Naive thymus-derived CD8-positive, alpha-beta T cell (primary cell): ENCODE data around the gene VAMP8. TPM values are rescaled to one million over a fixed set of nuclear protein-coding genes. Genes with fewer than 3 reads are reported as not detected.

Experiments
- ATAC-seq, 2 donors: fragments of 150-1000 bp; cut with Tn5 transposase in 1 of 2; sonication (Bioruptor Pico), chemical (Tn5 transposase) in 1 of 2; 1 replicate in 1 of 2; 2 replicates in 1 of 2; pipeline ENCODE4 v1.10.0; 2021; ENCODE audit warnings: mild to moderate bottlenecking in 2 of 2, moderate library complexity in 2 of 2
- POLR2A ChIA-PET: fragments of 350-600 bp; sonication (Branson Sonifier 250); formaldehyde crosslinking; loops from one replicate; lab custom pipeline; 2021; ENCODE audit warnings: antibody characterized with exemption; lab: Charles Lee
- DNase-seq, 10 donors: peaks; one replicate each; pipeline versions ENCODE4 v3.0.0 to v3.0.0-alpha.2; 2020 to 2022
- H3K27ac Mint-ChIP-seq, 10 donors: one replicate each; pipeline ENCODE4 v1.8.0; 2020 to 2022; ENCODE audit warnings: mild to moderate bottlenecking in 10 of 10, mixed read lengths in 10 of 10, moderate library complexity in 4 of 10, inconsistent platforms in 1 of 10
- H3K27me3 Mint-ChIP-seq, 5 donors: one replicate each; pipeline ENCODE4 v1.8.0; 2021 to 2022; ENCODE audit warnings: mixed read lengths in 5 of 5
- H3K36me3 Mint-ChIP-seq, 3 donors: one replicate each; pipeline ENCODE4 v1.8.0; 2020 to 2022; ENCODE audit warnings: mixed read lengths in 3 of 3, mild to moderate bottlenecking in 2 of 3, inconsistent platforms in 1 of 3
- H3K4me1 Mint-ChIP-seq, 4 donors: one replicate each; pipeline ENCODE4 v1.8.0; 2021 to 2022; ENCODE audit warnings: mixed read lengths in 4 of 4
- H3K4me3 Mint-ChIP-seq, 10 donors: one replicate each; pipeline ENCODE4 v1.8.0; 2020 to 2022; ENCODE audit warnings: mild to moderate bottlenecking in 10 of 10, mixed read lengths in 10 of 10, moderate library complexity in 6 of 10, inconsistent platforms in 1 of 10
- H3K9me3 Mint-ChIP-seq, 9 donors: one replicate each; pipeline ENCODE4 v1.8.0; 2020 to 2022; ENCODE audit warnings: mixed read lengths in 9 of 9, mild to moderate bottlenecking in 3 of 9, inconsistent platforms in 1 of 9, moderate library complexity in 1 of 9
- polyA plus RNA-seq, 3 donors: library from polyadenylated mRNA; unstranded; fragments of 300-500 nt; fragmentation: Illumina TruSeq; gene quantifications; one replicate each; pipeline ENCODE4 v1.2.3, GENCODE V29; 2021
- total RNA-seq, 8 experiments: library from RNA in 2 of 8; stranded (reverse) in 2 of 8; gene quantifications; one replicate each; pipeline ENCODE4 v1.2.3 and lab custom pipeline; 2021 to 2026

The VAMP8 gene
- total and polyA plus RNA-seq, 5 experiments from 2014 or later: 71.4 to 405 (median 321) TPM

DNA sequence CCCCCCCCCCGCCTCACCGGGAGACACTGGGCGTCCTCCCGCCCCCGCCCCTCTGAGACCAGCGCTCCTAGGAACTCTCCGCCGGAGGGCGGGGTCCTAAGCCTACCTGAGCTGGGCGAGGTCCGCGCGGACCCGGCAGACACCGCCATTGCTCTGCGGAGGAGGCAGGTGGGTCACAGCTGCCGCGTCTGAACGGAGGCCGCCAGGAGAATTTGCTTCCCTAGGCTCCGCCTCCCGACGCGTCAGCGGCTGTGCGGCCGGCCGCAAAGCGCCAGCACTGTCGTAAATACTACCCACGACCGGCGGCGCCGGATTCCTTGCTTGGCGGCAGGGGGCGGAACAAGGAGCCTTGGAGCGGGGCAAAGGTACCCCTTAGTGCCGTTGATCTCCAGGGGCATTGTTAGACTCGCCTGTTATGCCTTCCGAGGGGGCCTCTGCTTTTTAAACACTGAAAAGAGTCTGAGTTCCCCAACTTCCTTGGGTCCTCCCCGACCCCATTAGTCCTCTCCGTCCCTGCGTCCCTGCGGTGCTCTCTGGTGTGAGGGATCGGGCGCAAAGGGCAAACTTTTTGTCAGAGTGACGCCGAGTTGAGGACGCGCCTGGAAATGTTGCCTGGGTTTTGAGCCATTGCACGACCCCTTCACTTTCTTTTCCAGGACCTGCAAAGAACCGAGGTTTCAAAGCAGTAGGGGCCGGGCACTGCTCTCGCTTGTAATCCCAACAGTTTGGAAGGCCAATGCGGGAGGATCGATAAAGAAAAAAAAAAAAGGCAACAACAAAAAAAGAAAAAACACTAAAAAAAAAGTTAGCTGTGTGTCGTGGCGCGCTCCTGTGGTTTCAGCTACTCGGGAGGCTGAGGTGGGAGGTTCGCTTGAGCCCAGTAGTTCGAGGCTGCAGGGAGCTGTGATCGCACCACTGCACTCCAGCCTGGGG, 15.8 kb upstream of the VAMP8 start, which contains the start of gene GGCX:
TSS of gene GGCX (minus strand) at position 214 of the 933 bp plus-strand sequence. CDS start at position 149, 65 bp downstream.
- Mint-ChIP-seq H3K27me3 (no peaks in the 10 kb centered on the region), H3K4me3 (peak within 1 kb of the TSS; percentile 91 to 99 (median 97)), H3K27ac (peak within 1 kb of the TSS; percentile 93 to 99 (median 97)), H3K36me3 (peaks cover 0 to 11% (median 0%) of the 10 kb centered on the region in 3 donors), H3K9me3 (no peaks in the 10 kb centered on the region), H3K4me1 (peaks cover 9 to 37% (median 33%) of the 10 kb centered on the region in 4 donors)
- DNase-seq (peak; percentile 82 to 96 (median 92)), ATAC-seq (peak; percentile 92 to 94)
- POLR2A ChIA-PET: interaction anchor here (0.6 to 14.9 kb wide), 21 partner anchors 9 to 235 kb away, joined by 3 to 144 read pairs (median 6); partner anchors contain the start of genes C2orf68, MAT2A, RNF181 and TMEM150A

DNA sequence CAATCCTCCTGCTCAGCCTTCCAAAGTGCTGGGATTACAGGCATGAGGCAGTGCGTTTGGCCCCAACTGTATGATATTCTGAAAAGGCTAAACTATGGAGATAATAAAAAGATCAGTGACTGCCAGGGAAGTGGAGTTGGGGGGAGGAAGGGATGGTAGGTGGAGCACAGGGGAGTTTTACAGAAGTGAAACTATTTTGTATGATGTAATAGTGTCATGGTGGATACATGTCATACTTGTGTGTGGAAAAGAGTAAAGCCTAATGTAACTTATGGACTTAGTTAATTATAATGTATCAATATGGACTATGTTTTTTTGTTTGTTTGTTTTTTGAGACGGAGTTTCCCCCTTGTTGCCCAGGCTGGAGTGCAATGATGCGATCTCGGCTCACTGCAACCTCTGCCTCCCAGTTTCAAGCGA, 13.2 kb upstream of the VAMP8 start:
- DNase-seq (no peak), ATAC-seq (no peak)
- Mint-ChIP-seq H3K36me3 (no peaks in the 10 kb centered on the region), H3K27ac (peak overlapping the region in 3 of 10 donors; percentile 2 to 27 (median 11)), H3K4me3 (peak overlapping the region in 3 of 10 donors; percentile 24 to 79 (median 37)), H3K9me3 (no peaks in the 10 kb centered on the region), H3K27me3 (no peaks in the 10 kb centered on the region), H3K4me1 (peaks cover 6 to 33% (median 23%) of the 10 kb centered on the region in 4 donors)
- POLR2A ChIA-PET: interaction anchor here (0.5 to 2.7 kb wide), 6 partner anchors 11 to 497 kb away, joined by 3 to 15 read pairs (median 3); partner anchors contain the start of genes C2orf68 and VAMP8

DNA sequence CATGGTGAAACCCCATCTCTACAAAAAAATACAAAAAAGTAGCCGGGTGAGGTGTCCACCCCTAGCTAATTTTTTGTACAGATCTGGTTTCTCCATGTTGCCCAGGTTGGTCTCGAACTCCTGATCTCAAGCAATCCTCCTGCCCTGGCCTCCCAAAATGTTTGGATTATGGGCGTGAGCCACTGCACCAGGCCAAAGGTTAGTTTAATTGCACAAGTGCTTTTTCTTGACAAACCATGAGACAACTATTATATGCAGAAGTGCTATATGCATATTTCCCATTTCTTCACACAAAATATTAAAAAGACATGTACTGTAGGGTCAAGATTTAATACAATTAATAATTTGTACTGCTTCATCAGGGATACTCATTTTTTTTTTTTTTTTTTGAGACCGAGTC, 11.1 kb upstream of the VAMP8 start:
- Mint-ChIP-seq H3K4me3 (no peak overlapping the region), H3K27me3 (peaks cover 0 to 2% (median 0%) of the 10 kb centered on the region in 5 donors), H3K27ac (no peak overlapping the region), H3K4me1 (peaks cover 0 to 14% (median 4%) of the 10 kb centered on the region in 4 donors), H3K9me3 (no peaks in the 10 kb centered on the region), H3K36me3 (no peaks in the 10 kb centered on the region)
- POLR2A ChIA-PET: interaction anchor here (0.8 to 1.2 kb wide), 2 partner anchors 44 to 157 kb away, joined by 3 read pairs; no protein-coding TSS in a partner anchor
- DNase-seq: no peak
- no peak for ATAC-seq

DNA sequence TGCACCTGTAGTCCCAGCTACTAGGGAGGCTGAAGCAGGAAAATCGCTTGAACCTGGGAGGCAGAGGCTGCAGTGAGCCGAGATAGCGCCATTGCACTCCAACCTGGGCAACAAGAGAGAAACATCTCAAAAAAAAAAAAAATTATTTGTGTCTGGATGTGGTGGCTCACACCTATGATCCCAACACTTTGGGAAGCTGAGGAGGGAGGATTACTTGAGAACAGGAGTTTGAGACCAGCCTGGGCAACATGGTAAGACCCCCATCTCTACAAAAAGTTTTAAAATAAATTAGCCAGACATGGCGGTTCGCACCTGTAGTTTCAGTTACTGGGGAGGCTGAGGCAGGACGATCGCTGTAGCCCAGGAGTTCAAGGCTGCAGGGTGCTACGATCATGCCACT, 1.6 kb upstream of the VAMP8 start:
- no peaks in the 10 kb centered on the region for H3K27me3 Mint-ChIP-seq
- H3K4me1 Mint-ChIP-seq: peaks cover 18 to 35% (median 31%) of the 10 kb centered on the region in 4 donors
- peak overlapping the region in 1 of 10 donors; percentile 36 for H3K4me3 Mint-ChIP-seq
- no peak for ATAC-seq
- H3K27ac Mint-ChIP-seq: peak overlapping the region in 1 of 10 donors; percentile 44
- no peak for DNase-seq
- peaks cover 0 to 7% (median 0%) of the 10 kb centered on the region in 3 donors for H3K36me3 Mint-ChIP-seq
- POLR2A ChIA-PET: interaction anchor here (0.6 to 2.7 kb wide), 5 partner anchors 8 to 488 kb away, joined by 3 to 15 read pairs (median 3); no protein-coding TSS in a partner anchor
- no peaks in the 10 kb centered on the region for H3K9me3 Mint-ChIP-seq

DNA sequence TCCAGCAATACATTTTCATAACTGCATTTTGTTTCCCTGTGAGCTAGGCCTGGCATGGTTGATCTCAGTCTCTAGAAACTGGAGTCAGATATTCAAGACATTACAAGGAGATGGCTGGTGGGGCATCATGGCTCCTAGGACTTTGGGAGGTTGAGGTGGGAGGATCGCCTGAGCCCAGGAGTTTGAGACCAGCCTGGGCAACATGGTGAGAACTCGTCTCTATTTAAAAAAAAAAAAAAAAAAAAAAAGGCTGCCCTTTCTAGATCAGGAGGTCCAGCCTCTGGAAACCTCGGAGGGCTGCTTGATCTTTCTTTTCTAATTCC, 362 bp upstream of the VAMP8 start:
- H3K36me3 Mint-ChIP-seq: peaks cover 0 to 15% (median 7%) of the 10 kb centered on the region in 3 donors
- peak overlapping the region; percentile 88 to 98 (median 94) for H3K4me3 Mint-ChIP-seq
- DNase-seq (no peak), ATAC-seq (no peak)
- no peaks in the 10 kb centered on the region for H3K27me3 Mint-ChIP-seq
- no peaks in the 10 kb centered on the region for H3K9me3 Mint-ChIP-seq
- POLR2A ChIA-PET: interaction anchor here (0.7 to 3.2 kb wide), 11 partner anchors 10 to 146 kb away, joined by 3 to 29 read pairs (median 5); partner anchors contain the start of genes C2orf68 and RNF181
- peaks cover 20 to 43% (median 39%) of the 10 kb centered on the region in 4 donors for H3K4me1 Mint-ChIP-seq
- H3K27ac Mint-ChIP-seq: peak overlapping the region; percentile 88 to 98 (median 93)

DNA sequence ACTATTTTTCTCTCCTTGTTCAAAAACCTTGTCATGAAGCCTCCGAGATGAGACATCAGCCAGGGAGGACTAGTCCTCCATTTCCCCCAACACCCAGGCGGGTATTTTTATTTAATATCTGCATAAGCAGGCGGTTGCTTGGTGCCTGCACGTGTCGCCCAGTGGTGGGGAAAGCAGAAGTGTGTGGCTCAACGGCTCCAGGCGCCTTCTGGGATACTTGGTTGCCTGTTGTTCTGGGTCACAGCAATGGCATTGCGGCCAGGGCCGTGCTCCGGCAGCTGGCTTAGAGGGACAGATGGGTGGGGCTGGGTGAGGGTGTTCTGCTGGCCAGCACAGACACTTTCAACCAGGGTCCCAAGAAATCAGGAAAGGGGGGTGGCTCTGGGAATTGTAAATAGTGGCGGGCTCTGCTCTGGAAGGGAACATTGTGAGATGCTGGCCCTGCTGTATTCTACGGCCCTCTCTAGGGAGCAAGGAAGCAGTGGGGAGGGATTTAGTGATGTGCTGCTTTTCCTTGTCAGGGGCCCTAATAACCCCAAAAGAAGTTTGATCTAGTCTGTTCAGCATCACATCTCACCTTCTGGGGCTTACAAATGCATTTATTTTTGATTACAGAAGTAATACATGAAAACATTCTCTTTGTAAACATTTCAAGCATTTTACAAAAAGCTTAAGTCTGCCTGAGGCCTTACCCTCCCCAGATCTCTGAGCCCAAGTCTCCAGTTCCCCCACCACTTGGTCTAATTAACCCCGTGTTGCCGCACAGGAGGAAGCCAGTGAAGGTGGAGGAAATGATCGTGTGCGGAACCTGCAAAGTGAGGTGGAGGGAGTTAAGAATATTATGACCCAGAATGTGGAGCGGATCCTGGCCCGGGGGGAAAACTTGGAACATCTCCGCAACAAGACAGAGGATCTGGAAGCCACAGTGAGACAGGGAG, 1.1 kb downstream of the VAMP8 start:
- DNase-seq (peak in 1 of 10 donors; percentile 25), ATAC-seq (peak; percentile 54 to 58)
- Mint-ChIP-seq H3K36me3 (peaks cover 0 to 25% (median 7%) of the 10 kb centered on the region in 3 donors), H3K4me1 (peaks cover 25 to 50% (median 48%) of the 10 kb centered on the region in 4 donors), H3K9me3 (no peaks in the 10 kb centered on the region), H3K27me3 (no peaks in the 10 kb centered on the region), H3K27ac (peak overlapping the region; percentile 88 to 98 (median 93)), H3K4me3 (peak overlapping the region; percentile 88 to 98 (median 94))
- POLR2A ChIA-PET: interaction anchor here (0.6 to 3.2 kb wide), 12 partner anchors 9 to 40 kb away, joined by 3 to 29 read pairs (median 6); partner anchors contain the start of genes C2orf68 and RNF181

DNA sequence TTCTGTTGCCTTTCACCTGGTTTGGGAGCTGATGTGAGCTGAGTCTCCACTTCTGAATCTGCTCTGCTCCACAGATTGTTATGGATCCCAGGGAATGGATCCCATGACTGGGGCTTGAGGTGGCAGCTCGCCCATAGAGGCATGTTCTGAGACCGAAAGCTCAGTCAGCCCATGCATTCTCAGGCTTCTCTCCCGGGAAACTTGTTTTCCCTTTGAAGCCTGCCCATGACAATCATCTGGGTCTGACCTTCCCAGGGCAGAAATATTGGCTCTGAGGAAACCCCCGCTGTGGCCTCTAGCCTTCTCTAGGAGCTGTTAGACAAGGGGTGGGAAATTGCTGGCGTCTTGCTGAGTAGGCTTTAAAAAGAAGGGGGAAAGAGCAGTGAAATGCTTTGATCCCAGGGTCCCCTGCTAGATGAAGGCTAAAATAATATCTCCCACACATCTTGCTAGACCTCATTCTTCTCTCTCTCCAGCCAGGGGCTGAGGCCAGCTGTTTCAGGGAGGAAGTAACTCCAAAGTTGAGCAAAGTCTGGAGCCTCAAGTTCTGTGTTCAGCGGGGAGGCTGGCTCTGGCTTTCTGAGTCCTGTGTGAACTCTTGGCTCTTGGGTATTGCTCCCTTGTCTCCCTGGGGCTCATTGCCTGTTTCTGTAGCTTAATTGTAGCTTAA, 2.0 kb downstream of the VAMP8 start:
- peak overlapping the region; percentile 74 to 98 (median 93) for H3K27ac Mint-ChIP-seq
- POLR2A ChIA-PET: interaction anchor here (0.6 to 3.2 kb wide), 9 partner anchors 8 to 41 kb away, joined by 3 to 29 read pairs (median 5); partner anchors contain the start of genes C2orf68, GGCX and RNF181
- ATAC-seq: no peak
- peaks cover 27 to 55% (median 53%) of the 10 kb centered on the region in 4 donors for H3K4me1 Mint-ChIP-seq
- DNase-seq: no peak
- peaks cover 0 to 25% (median 7%) of the 10 kb centered on the region in 3 donors for H3K36me3 Mint-ChIP-seq
- no peaks in the 10 kb centered on the region for H3K9me3 Mint-ChIP-seq
- H3K4me3 Mint-ChIP-seq: peak overlapping the region; percentile 88 to 98 (median 94)
- no peaks in the 10 kb centered on the region for H3K27me3 Mint-ChIP-seq

DNA sequence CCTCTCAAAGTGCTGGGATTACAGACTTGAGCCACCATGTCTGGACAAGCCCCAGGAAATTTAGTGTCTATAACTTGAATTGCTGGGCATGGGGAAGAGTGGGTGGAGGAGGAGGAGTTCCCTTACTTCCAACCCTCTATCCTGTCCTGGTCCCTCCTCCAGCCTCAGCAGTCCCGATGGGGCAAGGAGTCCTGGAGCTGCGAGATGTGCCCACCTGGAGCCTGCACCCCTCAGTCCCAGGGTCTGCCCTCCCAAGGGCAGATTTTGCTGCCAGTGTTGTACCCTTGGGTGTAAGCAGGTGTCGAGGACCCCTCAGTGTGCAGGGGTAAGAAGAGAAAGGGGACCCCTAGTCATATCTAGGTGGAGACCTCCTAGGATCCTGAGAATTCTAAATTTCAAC, 2.8 kb downstream of the VAMP8 start:
- Mint-ChIP-seq H3K4me1 (peaks cover 31 to 62% (median 60%) of the 10 kb centered on the region in 4 donors), H3K27ac (peak overlapping the region in 9 of 10 donors; percentile 24 to 98 (median 68)), H3K9me3 (no peaks in the 10 kb centered on the region), H3K36me3 (peaks cover 0 to 25% (median 7%) of the 10 kb centered on the region in 3 donors), H3K4me3 (peak overlapping the region in 8 of 10 donors; percentile 17 to 97 (median 59)), H3K27me3 (no peaks in the 10 kb centered on the region)
- POLR2A ChIA-PET: interaction anchor here (0.6 to 2.1 kb wide), 3 partner anchors 9 to 32 kb away, joined by 3 to 8 read pairs (median 5); partner anchors contain the start of gene C2orf68
- ATAC-seq (no peak), DNase-seq (no peak)

DNA sequence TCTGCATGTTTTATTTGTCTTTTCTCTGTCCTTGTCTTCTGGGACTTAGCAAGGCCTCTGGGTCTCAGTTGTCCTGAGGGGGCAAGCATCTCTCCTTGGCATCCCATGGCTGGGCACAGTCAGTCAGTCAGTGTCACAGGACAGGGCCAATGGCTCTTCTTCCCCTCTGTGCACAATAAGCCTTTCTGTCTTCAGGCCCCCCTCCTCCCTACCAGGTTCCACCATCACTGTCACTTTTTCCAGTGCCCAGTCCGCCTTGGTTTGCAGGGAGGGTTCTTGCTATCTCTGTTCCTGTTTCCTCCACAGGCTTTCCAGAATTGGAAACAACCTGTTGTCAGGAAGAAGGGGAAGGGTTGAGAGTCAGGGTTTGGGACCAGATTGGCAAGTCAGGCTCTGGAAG, 5.1 kb downstream of the VAMP8 start:
- no peak for ATAC-seq
- Mint-ChIP-seq H3K27me3 (no peaks in the 10 kb centered on the region), H3K4me1 (peaks cover 40 to 76% (median 70%) of the 10 kb centered on the region in 4 donors), H3K27ac (peak overlapping the region in 6 of 10 donors; percentile 27 to 96 (median 66)), H3K9me3 (no peaks in the 10 kb centered on the region), H3K4me3 (peak overlapping the region in 6 of 10 donors; percentile 11 to 71 (median 55)), H3K36me3 (peaks cover 0 to 25% (median 7%) of the 10 kb centered on the region in 3 donors)
- POLR2A ChIA-PET: interaction anchor here (1.4 to 7.4 kb wide), 5 partner anchors 13 to 228 kb away, joined by 3 to 88 read pairs (median 10); partner anchors contain the start of genes ELMOD3, RETSAT, RNF181 and TMEM150A
- no peak for DNase-seq

DNA sequence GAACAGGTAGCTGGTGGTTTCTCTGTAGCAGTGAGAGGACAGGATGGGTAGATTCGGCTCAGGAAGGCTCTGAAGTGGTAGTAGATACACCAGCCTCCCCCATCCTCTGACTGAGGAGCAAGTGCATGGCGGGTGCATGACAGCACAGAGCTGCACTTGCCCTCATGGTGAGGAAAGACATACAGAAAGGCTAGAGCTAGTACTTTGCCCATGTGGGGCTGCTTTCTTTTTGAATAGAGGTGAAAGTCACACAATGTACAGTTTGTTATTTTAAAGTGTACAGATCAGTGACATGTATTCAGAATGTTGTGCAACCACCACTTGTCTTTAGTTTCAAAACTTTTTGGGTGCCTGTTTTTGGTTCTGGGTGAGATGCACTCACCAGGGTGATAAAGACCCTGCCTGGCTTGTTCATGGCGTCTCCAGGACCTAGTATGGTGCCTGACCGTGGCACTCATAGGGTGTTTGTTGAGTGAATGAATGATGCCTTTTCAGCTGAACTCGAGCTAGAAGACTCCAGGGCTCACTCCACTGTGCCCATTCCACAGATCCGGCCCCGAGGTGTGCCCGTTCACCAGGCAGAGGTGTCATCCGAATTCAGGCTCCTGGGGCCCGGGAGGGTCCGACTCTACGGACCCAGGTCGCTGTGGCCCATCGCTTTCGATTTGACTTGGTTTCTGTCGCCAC, 6.4 kb downstream of the VAMP8 start:
- H3K27me3 Mint-ChIP-seq: no peaks in the 10 kb centered on the region
- POLR2A ChIA-PET: interaction anchor here (0.6 to 7.4 kb wide), 12 partner anchors 9 to 436 kb away, joined by 3 to 88 read pairs (median 5); partner anchors contain the start of genes C2orf68, ELMOD3, GGCX and RETSAT
- peak overlapping the region; percentile 75 to 98 (median 96) for H3K27ac Mint-ChIP-seq
- H3K36me3 Mint-ChIP-seq: peaks cover 0 to 24% (median 7%) of the 10 kb centered on the region in 3 donors
- peak; percentile 59 to 82 for ATAC-seq
- H3K9me3 Mint-ChIP-seq: no peaks in the 10 kb centered on the region
- peak in 6 of 10 donors; percentile 32 to 68 (median 50) for DNase-seq
- H3K4me1 Mint-ChIP-seq: peaks cover 40 to 79% (median 69%) of the 10 kb centered on the region in 4 donors
- H3K4me3 Mint-ChIP-seq: peak overlapping the region; percentile 78 to 94 (median 89)
